Stimulated activated CD4-positive, alpha-beta T cell treated with anti-CD3 and anti-CD28 coated beads, Interleukin-15, amount 100 ng/mL, for 24 hours (primary cell): ENCODE results near the gene DGKD.

Source experiments
- DNase-seq: peaks from one replicate; pipeline ENCODE4 v3.0.0-alpha.2; 2020

DGKD gene

DNA sequence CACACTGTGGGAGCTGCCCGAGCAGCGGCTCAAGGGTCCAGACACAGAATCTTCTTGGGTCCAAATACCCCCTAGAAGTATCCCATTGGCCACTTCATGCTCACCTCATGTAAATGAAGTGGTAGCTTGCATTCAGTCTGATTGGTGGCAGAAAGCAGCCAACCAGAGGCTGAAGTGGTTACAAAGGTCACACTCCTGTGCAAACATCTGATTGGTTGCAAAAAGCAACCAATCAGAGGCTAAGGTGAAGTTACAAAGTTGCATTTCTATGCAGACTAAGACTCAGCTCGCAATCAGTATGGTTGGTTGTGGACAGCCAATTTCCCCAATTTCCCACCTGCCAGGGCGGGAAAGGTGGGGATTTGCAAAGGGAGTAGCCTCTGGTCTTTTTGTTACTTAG is 94.3 kb downstream of the DGKD start:
- DNase-seq: no peak

DNA sequence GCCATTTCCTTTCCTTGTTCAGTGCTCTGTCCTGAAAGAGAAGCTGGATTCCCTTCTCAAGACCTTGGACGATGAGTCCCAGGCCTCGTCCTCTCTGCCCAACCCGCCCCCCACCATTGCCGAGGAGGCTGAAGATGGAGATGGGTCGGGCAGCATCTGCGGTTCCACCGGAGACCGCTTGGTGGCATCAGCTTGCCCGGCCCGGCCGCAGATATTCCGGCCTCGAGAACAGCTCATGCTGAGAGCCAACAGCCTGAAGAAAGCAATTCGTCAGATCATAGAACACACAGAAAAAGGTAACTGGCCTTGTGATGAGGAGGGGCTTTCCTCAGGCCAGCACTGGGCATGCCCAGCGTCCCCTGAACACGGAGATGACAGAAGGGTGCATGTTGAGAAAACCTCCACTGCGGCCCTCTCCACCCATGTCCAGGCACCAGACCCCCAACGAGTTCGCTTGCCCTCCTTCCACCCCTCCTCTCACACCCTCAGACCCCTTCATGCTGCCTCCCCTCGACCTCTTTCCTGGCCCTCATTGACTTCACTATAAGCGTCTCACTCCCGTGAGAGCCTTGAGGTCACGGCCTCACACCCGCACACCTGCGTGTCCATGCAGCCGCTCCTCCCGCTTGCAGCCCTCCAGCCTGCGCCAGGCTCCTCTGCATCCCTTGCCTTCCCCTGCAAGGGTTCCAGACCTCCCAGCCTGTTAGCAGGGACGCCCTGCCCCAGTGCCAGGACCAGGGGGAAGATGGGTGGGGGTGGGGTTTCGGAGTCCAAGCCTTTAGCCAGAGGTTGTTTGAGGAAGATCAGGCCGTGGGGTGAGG is 95.0 kb downstream of the DGKD start:
- DNase-seq: no peak

DNA sequence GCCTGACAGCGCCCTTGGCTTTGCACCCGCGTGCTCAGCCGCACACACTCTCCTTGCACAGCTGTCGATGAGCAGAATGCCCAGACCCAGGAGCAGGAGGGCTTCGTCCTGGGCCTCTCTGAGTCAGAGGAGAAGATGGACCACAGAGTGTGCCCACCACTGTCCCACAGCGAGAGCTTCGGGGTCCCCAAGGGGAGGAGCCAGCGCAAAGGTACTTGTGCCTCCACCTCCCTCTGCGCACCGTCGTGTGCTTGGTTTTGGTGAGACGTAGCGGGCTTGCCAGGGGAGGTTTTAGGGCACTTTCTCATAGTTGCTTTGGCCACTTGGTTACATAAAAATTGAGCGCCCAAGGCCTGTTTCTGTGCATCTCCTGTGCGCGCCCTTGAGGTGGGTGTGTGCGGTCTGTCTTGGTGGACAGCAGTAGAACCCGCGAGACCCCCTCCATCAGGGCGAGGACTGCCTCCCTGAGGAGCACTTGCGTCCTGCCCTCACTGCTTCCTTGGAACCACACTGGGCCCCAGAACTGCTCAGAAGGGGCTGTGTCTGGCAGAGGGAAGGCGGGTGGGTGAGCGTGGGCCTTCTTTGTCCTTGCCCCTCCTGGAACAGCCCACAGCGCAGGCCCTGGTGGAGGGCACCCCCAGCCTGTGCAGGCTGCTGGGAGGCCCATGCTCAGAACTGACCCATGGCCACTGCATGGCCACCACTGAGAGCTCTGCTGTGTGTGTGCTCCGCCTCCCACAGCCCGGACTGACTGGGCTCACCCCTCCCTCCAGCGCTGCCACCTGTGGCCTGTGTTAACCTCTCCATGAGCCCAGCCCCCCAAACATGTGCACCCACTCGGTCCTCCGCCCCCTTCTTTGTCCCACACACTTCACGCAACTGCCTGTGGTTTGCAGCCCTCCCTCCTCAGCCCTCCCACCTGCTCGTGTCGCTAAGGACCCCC is 95.9 kb downstream of the DGKD start:
- DNase-seq: no peak

DNA sequence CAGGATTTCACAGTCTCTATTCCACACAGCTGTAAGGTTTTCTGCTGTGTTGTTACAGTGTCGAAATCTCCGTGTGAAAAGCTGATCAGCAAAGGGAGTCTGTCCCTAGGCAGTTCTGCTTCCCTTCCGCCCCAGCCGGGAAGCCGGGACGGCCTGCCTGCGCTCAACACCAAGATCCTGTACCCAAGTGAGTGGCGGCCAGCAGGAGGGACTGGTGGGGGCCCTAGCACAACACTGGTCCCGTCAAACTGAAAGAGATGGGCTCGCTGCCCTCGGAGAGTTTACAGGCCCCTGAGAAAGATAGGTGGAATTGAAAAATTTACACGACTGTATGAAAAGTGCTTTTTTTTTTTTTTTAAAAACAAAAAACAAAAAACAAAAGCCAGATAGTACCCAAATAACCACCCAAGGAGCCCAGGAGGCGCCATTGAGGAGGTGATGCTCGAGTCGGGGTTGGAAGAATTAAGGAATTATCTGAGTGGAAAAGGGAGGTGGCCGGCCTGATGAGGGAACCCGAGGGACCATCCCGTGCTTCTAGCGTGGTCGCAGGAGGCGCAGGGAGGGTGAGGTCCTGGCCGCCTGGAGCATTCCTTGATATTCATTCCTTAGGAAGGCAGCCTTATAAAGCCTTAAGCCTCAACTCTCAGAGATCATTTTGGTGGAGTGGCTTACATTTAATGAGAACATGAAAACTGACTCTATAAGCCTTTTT is 96.7 kb downstream of the DGKD start:
- DNase-seq: no peak

DNA sequence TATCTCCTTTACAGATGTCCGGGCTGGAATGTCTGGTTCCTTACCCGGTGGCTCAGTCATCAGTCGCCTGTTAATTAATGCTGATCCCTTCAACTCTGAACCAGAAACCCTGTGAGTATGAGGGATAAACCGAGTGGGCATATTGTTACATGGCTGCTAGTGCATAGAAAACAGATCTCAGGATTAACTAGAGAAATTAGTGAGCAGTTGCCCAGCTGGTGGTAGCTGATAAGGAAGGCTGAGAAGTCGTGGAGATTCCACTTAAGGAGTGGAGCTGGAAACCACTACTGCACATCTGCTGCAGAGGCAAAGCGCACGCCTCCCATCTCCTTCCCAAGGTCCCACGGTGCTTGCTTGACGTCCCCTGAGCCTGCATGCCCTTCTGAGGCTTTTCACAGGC is 97.7 kb downstream of the DGKD start:
- DNase-seq: no peak

DNA sequence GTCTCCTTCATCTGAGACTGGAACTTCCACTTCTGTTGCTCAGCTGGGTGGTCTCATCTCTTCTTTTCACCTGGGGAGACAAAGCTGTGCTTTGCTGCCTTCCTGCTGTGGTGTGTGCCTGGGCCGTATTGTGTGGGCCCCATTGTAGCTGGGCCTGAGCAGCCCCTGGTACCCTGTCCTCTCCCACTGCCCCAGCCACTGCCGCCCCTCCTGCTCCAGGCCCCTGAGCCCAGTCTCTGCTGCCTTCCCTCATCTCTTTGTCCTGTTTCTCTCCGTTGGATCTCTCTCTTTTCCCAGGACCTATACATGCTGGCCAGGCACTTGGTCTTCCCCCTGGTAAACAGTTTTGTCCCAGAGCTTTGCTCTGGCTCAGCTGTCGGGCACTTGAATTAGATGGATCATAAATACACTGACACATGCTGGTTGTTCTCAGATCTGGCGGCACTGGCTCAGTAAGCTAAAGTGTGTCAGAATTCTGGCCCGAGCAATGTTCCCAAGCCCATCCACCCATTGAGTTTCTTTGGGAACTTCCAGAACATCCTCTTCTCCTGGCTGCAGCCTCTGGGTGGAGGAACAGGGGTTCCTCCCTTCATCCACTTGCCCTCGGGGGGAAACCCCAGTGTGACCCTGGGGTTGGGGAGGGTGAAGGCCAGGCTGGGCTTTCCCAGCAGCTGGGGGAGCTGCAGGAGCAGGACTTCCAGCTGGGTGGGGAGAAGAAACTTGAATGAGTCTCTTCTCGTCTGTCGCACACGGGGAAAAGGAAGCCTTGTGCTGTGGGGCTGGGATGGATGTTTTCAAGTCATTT is 99.0 kb downstream of the DGKD start:
- no peak for DNase-seq

DNA sequence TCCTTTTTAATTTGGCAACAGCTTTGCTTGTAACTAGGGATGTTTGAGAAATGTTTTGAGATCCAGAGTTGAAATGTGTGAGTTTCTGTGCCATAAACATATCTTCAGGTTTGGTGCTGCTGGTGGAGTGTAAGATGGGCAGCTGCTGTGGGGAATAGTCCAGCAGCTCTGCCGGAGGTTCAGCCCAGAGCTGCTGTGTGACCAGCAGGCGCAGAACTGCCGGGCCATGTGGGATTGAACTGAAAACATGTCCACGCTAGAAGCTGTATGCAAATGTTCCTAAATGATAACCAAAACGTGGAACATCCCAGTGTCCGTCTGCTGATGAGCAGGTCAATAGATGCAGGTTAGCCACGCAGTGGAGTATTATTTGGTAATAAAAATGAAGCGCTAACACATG is 99.6 kb downstream of the DGKD start:
- no peak for DNase-seq

DNA sequence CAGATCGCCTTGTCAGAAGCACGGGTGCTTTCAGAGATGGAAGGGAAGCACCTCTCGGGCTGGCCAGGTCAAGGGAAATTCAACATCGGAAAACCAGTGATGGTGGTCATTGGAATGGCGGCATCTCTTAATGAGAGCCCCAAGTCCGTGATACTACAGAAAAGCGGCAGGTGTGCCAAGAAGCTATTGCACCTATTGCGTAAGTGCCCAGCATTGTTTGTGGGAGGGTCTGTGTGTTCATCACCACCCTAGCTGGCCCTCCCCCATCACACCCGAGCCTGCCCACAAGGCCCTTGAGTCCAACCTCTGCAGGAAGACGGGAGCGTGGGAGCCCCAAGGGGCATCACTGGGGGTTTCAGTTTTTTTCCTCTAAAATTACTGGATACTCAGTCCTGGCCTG is 100.7 kb downstream of the DGKD start:
- DNase-seq: no peak

DNA sequence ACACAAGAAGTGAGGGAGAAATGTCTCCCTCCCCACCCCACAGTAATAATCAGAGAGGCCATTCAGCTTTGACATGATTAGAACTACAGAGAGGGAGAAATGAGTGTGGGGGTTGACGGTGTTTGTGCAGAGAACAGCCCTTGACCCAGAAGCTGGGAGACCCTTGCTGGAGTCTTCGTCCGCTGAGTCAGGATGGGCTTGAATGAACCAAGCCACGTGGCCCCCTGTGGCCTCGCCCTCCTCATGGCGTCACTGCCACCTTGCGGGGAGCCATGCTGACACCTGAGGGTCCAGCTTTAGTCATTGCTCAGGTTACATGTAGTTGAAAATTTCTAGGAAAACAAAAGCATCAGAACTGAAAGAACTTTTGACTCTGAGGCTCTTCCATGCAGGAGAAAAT is 101.2 kb downstream of the DGKD start:
- no peak for DNase-seq

DNA sequence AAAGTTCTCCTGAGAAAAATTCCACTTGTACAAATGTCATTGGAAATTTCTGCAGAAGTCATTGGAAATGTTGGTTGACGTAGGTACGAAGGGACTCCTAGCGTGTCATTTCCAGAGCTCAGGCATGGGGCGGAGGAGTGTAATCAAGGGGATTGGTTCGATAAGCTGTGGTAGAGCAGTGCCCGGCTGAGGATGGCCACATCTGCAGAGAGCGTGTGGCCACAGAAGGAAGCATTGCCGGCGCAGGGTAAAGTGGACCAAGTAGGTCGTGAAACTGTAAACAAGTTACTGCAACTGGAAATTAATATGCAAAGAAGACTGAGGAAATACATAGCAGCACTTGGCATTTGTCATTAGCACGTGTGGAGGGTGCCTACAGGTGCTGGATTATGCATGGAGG is 101.8 kb downstream of the DGKD start:
- no peak for DNase-seq

DNA sequence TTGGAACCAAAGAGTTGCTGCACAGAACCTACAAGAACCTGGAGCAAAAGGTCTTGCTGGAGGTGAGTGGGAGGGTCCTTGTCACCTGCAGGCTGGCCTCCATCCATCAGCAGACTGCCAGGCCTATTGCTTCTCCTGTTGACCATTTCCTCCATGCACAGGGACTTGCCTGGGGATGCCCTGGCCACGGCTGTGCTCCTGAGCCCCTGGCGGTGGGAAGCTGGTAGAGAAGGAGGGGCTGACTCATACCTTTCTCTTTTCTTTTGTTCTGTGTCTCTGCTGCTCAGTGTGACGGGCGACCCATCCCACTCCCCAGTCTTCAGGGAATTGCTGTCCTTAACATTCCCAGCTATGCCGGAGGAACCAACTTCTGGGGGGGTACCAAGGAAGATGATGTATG is 102.6 kb downstream of the DGKD start:
- DNase-seq: no peak

DNA sequence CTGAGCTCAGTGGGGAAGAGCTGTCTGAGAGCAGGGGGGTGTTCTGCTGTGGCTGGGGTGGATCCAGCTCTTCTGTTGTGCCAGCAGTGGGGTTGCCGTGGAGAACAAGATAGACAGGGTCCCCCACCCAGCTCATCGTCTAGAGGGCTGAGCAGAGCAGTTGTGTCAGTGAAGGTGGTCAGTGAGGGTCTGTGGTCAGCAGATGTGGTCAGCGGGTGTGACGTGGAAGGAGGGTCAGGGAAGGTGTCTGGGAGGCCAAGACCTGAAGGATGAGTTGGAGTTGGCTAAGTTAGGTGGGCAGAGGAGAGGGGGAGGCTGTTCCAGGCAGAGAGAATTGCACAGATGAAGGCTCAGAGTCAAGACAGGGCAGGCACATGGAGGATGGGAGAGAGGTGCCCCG is 103.1 kb downstream of the DGKD start:
- no peak for DNase-seq

DNA sequence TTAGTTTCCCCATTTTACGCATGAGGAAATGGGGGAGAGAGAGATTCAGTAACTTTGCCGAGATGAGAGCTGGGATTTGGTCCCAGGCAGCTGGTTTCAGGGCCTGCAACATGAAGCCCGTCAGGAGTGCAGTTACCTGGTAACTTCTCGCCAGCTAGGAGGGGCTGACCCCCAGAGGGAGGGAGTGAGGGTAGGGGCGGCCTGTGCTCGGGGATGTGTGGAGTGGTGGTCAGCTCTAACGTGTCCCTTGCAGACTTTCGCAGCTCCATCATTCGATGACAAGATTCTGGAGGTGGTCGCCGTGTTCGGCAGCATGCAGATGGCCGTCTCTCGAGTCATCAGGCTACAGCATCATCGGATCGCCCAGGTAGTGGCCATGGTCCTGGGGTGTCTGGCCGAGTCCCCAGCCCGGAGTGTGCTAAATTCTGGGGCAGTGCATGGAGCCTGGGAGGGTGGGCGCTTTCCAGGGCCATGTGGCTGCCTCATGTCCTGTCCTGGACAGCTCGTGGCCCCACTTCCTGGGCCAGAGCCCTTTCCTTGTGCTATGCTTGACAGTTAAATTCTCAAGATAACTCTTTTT is 103.8 kb downstream of the DGKD start:
- DNase-seq: no peak

DNA sequence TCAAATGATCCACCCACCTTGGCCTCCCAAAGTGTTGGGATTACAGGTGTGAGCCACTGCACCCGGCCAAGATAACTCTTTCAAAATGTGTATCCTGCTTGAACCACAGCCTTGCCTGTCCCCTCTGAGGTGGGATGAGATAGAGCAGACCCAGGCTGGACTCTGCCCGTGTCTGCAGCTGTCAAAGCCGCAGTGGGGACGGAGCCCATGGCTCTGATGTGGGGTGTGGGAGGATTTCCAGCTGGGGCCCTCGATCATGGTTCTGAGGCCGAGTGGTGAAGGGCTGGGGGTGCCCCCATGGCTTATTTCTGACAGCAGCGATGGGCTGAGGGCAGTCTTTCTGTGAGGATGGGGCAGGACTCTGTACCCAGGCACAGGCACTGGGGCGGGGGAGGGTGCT is 104.5 kb downstream of the DGKD start:
- DNase-seq: no peak

DNA sequence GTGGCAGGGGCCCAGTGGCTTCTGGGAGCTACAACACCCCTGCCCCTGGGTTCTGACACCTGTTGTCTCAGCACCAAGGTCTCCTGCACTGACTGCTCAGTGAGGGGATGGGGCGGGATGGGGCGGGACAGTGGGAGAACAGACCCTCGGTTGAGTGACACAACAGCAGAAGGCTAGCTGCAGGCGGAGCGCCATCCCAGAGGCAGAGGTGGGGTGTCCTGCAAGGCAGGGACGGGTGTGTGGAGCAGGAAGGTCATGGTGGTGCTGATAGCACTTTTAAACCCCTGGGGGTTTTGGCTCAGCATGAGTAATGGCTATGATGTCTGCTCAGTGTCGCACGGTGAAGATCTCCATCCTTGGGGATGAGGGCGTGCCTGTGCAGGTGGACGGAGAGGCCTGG is 105.1 kb downstream of the DGKD start:
- DNase-seq: no peak

DNA sequence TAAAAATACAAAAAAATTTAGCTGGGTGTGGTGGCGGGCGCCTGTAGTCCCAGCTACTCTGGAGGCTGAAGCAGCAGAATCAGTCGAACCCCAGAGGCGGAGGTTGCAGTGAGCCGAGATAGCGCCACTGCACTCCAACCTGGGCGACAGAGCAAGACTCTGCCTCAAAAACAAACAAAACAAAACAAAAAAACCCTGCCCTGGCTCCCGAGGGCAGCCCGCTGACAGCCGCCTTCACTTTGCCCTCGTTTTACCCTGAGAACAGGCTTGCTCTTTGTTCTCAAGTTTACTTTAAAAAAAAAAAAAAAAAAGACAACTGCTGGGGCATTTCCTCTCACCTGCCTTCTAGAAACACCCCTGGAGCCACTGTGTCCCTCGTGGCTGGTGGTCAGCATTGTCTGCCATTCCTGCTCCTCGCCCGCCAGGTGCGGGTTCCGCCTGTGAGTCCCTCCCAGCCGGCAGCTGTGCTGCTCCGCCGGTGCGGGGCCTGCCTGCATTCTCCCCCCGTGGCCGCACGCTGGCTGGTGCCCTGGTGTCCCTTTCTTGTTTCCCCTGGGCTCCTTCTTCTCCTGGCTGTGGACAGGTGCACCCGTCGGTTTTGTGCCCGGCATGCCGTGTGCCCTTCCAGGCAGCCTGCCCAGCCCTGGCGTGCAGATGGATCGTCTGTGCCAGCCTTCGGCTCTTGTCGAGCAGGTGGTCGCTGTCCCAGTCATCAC is 106.6 kb downstream of the DGKD start:
- DNase-seq: no peak

DNA sequence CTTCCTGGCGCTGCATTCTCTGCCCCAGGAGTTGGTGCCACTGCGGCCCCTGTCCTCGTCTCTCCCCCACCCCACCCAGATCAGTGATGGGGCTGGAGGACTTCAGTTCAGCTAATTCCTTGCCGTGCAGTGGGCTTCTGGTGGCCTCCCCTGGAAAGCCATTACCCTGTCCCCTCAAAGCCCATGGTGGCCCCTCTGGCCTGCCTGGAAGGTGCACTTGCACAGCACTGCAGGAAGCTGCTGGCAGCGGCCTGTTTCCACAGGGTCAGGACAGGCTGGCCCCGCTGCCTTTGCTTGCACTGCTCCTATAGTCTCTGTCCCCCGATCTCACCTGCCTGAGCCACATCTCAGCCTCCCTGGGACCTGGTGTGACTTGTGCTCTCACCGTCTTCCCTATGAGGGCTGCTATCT is 107.2 kb downstream of the DGKD start:
- DNase-seq: no peak

DNA sequence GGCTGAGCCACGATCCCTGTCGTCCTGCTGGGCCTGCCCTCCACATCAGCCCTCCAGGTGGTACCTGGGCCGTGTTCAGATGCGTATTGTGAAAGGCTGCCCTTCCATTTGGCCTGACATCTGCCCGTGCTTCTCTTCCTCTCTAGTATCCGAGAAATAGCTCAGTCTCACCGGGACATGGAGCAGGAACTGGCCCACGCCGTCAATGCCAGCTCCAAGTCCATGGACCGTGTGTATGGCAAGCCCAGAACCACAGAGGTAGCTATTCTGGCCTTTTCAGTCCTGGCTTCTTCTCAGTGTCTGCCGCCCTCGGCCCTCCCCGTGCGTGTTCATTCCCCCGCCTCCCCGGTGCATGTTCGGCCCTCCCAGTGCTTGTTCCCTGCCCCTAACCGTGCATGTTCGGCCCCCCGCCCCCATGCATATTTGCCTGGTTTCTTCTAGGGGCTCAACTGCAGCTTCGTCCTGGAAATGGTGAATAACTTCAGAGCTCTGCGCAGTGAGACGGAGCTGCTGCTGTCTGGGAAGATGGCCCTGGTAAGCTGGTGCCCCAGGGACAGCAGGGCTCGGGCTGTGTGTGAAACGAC is 108.0 kb downstream of the DGKD start:
- no peak for DNase-seq

DNA sequence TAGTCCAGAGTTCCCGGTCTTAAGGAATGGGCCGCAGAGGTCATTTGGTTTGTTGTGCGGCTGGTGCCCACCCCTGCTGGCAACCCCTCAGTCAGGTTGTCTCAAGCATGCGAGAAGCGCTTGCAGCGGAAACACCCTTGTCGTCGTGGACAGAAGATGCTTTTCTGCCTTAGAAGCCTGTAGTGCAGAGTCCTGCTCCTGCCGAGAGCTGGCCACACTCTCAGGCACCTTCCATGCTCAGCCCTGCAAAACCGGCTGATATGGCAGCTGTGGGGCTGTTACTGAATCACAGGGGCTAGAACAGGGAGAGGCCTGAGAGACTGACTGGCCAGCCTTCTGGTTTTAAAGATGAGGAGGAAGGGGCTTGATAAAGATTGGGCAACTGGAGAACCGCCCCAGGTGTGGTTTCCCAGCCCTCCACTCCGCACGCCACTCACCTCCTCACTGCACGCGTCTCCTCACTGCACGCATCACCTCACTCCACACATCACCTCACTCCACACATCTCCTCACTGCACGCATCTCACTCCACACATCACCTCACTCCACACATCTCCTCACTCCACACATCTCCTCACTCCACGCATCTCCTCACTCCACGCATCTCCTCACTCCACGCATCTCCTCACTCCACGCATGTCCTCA is 108.7 kb downstream of the DGKD start:
- no peak for DNase-seq

DNA sequence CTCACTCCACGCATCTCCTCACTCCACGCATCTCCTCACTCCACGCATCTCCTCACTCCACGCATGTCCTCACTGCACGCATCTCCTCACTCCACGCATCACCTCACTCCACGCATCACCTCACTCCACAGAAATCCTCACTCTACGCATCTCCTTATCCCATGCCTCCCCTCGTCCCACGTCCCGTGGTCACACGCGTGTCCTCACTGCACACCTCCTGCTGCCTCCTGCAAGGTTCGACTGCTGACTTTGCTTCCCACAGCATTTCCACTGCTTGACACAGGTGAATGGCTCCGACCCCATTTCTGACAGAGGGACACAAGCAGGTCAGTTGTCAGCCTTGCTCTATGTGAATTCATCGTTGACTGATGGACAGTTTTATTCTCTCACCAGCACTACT is 109.3 kb downstream of the DGKD start:
- no peak for DNase-seq

DNA sequence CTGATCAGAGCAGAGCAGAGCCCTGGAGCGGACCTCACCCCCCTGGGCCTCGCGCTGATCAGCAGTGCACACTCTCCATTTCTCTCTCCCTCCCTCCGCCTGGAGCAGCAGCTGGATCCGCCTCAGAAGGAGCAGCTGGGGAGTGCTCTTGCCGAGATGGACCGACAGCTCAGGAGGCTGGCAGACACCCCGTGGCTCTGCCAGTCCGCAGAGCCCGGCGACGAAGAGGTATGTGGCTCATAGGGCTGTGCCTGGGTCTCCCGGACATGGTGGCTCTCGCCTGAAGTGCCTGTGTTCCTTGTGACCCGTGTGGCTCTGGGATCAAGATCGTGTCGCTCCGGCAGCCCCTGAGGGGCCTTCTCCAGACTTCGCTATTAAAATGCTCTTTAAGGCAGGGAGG is 109.8 kb downstream of the DGKD start:
- no peak for DNase-seq
